NCI-H510A treated with DMSO at 0.1 percent for 48 hours (cell line): Measurements from ENCODE around the gene HSPB1.
"Not testable (repeated sequence)": the region's sequence is repeated elsewhere in the genome, so short reads cannot be mapped to it uniquely, and the experiment has no call there.

Experiments
- DNase-seq: peaks from one replicate; lab custom pipeline; 2025; lab: John Stamatoyannopoulos, UW

Gene HSPB1

DNA sequence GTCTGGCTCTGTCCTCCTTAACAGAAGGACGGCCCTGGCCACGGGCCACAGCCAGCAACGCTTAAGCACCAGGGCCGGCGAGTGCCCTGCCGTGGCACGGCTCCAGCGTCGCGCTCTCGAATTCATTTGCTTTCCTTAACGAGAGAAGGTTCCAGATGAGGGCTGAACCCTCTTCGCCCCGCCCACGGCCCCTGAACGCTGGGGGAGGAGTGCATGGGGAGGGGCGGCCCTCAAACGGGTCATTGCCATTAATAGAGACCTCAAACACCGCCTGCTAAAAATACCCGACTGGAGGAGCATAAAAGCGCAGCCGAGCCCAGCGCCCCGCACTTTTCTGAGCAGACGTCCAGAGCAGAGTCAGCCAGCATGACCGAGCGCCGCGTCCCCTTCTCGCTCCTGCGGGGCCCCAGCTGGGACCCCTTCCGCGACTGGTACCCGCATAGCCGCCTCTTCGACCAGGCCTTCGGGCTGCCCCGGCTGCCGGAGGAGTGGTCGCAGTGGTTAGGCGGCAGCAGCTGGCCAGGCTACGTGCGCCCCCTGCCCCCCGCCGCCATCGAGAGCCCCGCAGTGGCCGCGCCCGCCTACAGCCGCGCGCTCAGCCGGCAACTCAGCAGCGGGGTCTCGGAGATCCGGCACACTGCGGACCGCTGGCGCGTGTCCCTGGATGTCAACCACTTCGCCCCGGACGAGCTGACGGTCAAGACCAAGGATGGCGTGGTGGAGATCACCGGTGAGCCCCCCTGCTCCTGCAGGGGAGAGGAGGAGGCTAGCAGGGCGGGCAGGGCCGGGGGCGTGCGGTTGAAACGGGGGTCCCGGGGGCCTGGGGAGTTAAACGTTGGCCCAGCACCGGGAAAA is at the start of gene HSPB1:
Gene HSPB1 (plus strand): TSS at position 327 of the 855 bp plus-strand sequence. CDS start 40 bp downstream, at position 367.
- peak; percentile 75 for DNase-seq

DNA sequence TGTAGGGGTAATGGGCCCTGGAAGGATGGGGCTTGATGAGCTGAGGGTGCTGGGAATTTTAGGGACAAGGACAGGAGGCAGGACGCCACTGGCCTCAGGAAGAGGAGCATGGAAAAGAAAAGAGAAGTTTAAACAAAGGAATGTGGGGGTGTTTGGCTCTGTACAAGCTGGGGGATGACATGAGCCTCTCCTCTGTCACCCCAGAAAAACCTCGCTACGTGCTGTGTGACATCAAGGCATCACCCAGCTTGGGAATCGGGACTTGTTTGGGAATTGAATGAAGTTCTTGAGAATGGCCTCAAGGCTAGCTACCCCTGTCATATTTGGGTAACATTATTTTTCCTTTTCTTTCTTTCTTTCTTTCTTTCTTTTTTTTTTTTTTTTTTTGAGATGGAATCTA is 47.7 kb upstream of the HSPB1 start:
- no peak for DNase-seq

DNA sequence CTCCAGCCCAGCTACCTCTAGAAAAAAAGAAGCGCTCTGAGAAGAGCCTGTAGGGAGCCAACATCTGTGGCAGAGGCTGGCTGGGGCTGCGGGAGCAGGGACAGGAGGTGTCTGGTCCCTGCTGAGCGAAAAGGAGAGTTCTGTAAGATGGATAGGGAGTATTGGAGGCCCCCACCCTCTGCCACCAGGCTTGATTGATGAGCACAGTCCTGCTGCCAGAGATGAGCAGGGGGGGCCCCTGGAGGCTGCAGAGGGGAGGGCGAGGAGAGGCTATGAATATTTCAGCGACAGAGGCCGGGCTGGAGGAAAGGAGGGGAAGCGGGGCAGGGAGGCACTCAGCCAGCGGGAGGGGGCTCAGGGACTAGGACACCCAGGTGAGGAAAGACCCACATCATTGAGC is 44.5 kb upstream of the HSPB1 start:
- no peak for DNase-seq

DNA sequence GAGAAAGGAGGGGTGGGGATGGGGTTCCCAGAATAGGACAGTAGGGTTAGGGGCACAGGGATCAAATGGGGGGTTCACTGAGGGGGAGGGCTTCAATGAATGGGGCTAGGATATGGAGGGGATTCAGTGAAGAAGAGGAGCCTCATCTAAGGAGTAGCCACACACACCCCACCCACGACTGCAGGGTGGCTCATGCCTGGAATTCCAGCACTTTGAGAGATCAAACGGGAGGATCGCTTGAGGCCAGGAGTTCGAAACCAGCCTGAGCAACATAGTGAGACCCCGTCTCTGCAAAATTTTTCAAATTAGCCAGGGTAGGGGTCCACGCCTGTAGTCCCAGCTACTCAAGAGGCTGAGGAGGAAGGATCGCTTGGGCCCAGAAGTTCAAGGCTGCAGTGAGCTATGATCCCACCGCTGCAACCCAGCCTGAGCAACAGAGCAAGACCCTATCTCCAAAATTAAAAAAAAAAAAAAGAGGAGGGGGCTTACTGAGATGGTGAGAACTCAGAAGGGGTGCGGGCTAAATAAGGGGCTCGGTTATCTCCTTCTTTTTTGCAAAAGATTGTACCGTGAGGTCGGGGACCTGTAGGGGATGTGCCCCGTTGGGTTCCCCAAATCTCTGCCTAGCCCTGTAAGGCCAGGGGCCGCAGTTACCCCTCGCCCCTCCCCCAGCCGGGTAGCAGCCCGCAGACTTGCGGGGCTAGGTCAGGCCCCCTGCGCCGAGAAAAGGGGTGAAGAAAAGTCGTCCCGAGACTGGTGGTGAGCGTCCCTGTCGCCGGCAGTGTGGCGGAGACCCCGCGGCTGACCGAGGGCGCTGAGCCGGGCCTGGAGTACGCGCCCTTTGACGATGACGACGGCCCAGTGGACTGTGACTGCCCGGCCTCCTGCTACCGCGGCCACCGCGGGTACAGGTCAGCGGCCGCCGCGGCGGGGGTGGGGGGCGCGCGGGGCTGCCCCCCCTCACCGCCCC is 43.1 kb upstream of the HSPB1 start:
- no peak for DNase-seq

DNA sequence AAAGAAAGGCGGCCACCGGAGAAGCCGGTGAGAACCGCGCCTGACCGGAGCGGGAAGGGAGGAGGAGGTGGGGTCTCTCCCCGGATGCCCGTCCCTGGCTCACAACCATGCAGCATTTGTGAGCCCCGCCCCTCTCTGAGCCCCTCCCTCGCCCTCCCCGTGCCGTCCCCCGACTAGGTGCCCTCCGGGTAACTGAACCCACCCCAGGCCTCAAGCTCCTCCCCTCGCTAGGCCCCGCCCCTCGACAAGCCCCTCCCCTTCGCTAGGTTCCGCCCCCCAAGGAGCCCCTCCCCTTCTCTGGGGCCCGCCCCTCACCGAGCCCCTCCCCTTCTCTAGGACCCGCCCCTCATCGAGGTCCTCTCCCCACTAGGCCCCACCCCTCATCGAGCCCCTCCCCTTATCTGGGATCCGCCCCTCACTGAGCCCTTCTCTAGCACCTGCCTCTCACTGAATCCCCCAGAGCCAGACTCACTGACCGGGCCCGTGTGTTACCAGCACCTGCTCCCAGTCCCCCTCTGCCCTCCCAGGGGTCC is 42.2 kb upstream of the HSPB1 start:
- no peak for DNase-seq

DNA sequence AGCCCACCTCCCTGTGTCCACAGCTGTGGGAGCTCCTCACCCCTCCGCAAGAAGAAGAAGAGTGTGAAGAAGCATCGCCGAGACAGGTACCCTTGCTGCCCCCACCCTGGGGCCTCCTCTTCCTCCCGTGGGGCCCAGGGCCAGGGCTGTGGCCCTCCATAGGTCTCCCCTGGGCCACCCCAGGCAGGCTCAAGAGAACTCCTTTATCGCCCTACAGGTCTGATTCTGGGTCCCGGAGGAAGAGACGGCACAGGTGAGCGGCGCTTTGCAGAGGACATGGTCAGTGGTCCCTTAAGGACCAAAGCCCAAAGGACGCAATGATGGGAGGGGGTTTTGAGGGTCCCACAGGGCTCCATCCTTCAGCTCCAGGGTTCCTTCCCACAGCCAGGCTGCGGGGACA is 41.1 kb upstream of the HSPB1 start:
- DNase-seq = no peak

DNA sequence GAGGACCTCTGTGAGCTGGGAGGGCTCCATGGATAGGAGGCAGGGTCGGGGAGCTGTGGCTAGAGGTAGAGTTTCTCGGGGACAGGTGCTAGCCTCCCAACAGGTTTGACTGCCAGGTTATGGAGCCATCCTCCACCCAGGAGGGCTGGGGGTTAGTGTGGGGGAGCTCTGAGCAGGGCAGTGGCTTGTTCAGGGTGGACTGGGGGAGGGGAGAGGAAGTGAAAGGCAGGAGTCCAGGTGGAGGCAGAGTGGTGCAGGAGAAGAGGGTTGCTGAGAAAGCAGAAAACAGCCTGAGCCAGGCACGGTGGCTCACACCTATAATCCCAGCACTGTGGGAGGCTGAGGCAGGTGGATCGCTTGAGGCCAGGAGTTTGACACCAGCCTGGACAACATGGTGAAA is 40.5 kb upstream of the HSPB1 start:
- DNase-seq = peak; percentile 37

DNA sequence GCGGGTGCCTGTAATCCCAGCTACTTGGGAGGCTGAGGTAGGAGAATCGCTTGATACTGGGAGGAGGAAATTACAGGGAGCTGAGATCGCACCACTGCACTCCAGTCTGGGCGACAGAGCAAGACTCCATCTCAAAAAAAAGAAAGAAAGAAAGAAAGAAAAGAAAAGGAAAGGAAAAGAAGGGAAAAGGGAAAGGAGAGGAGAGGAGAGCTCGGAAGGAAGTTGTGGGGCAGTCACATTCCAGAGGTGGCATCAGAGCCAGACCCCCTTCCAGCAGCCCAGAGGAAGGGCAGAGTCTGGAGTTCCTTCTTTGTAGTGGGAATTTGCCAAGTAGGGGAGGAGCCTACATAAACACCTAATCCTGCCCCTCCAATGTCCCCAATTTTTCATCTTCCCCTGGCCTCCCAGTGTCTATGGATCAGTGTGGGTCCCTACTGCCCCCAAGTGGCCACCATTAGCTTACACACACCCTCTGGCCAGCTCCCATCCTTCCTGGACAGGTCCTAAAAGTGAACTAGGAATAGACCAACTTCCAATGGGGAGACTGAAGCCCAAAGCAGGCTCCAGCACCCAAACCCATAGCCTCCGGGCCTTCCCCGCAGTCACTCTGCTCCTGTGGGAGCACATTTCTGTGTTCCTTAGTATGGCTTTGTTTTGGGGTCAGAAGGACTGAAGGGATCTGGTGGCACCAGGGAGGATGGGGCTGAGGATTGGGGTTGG is 39.6 kb upstream of the HSPB1 start:
- DNase-seq = peak; percentile 9

DNA sequence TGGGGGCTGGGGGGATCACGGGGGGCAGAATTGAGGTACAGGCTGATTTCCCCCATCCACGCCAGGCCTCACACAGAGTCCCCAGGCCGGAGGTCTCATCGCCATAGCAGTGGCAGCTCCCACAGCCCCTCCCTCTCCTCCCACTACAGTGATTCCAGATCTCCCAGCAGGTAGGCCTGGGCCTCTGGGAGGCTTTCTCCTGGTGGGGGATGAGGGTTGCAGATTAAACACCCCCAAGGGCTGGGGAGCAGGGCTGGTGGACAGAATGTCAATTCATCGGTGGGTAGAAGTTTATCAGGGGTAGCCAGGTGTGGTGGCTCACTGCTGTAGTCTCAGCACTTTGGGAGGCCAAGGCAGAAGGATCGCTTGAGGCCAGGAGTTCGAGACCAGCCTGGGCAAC is 37.2 kb upstream of the HSPB1 start:
- DNase-seq = no peak

DNA sequence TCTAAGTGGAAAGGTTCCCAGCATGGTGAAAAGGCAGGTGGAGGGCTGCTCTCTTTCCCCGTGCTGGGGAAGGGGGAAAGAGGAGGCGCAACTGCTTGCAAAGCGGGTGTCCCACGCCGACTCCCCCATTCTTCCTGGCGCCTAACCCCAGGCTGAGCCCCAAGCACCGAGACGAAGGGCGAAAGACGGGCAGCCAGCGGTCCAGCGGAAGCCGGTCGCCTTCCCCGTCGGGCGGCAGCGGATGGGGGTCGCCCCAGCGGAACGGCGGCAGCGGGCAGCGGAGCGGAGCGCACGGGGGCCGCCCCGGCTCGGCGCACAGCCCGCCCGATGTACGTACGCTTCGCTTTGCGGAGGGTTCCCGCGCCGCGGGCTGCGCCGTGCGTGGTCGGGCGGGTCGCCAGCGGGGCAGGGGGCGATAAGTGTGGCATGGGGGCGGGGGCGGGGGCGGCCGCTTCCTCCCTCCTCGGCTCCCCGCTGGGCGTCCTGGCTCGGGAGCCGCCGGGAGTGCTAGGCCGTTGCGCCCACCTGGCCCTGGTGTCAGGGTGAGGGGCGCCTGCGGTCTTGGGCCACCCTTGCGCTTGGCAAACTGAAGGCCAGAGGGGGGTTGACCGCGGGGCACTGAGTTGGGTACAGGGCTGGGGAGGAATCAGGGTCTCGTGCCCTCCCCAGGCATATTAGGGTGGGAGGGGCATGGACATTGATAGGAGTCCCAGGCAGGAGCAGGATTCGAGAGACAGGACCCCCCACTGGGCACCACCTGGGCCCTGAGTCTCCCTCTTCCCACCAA is 35.2 kb upstream of the HSPB1 start:
- DNase-seq = no peak

DNA sequence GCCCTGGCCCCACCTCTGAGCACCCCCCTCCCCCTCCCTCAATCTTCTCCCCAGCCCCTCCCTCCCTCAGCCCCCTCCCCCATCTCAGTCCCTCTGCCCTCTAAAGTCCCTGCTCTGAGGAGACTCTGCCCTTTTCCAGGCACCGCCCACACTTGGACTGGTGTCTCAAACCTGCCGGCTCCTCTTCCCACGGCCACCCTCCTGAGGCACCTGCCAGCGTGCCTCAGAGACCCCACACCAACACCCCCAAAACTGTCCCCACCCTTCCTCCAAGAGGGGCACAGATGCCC is 34.6 kb upstream of the HSPB1 start:
- DNase-seq = no peak

DNA sequence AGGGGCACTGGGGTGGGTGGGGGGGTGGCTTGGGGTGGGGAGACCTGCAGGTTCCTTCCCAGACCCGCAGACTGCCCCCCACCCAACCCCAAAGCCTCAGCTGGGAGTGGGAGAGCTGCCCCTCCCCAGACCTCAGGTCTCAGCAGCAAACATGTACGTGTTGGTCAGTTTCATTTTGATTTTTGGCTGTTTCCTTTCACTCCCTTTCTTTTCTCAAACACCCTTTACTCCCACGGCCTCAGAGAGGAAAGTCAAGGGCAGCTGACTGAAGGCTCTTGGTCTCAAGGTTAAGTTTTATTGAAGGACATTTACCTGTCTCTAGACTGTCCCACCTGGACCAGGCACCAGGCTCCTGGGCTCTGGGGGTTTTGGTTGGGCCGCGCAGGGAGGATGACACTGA is 34.1 kb upstream of the HSPB1 start:
- DNase-seq = no peak

DNA sequence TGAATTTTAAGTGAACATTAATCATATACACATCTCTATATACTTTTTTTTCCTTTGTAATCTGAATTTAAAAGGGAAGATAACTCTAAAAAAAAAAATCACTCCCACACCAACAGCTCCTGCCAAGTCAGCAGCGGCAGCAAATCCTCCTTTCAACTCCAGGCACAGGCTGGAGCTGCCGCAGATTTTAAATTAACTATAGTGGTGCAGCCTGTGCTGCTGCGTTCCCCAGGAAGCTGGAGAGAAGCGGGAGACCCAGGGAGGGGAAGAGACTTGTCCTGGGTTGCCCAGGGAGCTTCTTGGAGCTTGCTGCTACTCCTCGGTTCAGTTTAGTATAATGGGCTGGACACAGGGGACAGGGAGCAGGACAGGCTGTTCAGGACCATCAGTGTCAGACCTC is 32.6 kb upstream of the HSPB1 start:
- no peak for DNase-seq

DNA sequence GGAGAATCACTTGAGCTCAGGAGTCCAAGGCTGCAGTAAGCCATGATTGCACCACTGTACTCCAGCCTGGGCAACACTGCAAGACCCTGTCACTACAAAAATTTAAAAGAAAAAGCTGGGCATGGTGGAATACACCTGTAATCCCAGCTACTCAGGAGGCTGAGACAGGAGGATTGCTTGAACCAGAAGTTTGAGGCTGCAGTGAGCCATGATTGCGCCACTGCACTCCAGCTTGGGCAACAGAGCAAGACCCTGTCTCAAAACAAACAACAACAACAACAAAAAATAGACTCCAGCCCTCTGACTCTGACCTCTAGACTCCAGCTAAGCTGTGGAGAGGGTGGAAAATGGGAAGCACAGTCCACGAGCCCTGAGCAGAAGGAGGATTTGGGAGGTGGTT is 31.1 kb upstream of the HSPB1 start:
- DNase-seq = not testable (repeated sequence)

DNA sequence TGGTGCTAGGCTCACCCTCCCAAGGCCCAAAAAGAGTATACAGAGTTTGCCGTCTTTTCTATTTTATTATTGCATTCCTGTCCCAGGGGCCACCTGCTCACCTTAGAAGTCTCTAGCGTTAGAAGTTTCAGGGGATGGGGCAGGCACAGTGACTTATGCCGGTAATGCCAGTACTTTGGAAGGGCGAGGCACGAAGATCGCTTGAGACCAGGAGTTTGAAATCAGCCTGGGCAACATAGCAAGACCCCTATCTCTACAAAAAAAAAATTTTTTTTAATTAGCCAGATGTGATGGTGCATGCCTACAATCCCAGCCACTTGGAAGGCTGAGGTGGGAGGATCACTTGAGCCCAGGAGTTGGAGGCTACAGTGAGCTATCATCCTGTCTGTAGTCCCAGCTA is 30.3 kb upstream of the HSPB1 start:
- no peak for DNase-seq

DNA sequence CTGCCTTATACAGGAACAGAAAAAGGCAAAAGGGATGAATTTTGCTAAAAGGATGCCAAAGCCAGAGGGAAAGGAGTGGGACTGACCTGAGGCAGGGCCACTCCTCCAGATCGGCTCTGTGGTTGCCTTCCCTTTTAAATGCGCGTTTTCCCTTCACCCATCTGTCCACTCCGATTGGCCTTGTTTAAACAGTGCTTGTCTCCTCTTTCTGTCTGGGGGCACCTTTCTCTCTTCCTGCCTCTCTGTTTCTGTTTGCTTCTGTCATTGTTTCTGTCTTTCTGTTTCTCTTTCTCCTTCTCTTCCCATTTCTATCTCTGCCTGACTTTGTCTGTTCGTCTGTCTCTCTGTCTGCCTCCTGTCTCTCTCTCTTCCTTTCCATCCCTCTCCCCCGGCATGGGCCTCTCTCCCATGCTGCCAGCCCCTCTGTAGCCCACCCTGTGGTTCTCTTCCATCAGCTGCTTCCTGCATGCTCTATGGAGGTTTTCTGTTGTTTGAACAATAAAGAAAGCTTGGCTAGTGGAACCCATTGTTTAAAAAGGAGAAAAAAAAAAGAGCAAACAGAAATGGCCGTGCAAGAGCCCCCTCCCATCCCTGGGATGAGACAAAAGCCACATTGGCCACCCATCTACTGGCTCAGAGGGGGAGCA is 29.5 kb upstream of the HSPB1 start:
- peak; percentile 12 for DNase-seq

DNA sequence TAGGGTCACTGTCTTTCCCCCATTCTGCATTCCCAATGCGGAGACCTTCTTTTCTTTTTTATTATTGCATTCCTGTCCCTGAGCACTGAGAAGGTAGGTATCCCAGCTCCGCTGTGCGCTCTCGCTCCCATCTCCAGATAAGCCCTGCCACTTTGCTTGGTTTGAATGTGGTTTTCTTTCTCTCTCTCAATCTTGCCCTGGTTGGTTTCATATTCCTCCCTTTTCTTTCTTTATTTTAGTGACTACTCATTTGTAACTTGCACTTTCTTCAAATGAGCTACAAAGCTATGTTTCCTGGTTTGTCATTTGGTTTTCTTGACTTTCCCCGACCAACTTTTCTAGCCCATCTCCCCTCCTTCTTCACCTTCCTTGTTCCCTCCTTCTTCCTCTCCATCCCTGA is 29.0 kb upstream of the HSPB1 start:
- no peak for DNase-seq

DNA sequence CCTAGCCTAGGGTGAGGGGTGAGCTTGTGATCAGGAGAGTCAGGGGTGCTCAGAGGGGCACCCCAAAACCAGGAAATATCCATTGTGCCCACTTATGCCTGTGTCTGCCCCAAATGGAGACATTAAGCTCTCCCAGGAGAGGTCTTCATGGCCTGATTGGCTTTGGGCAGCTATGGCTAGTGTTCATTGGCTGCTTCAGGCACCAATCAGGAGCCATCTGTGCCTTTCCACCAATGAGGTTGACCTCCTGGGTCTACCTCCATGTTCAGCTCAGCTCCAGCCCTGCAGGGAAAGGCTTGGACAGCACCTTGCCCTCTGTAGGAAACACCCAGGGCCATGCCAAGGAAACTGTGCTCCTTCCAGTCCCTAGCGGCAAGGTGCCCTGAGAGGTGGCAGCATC is 23.9 kb upstream of the HSPB1 start:
- no peak for DNase-seq

DNA sequence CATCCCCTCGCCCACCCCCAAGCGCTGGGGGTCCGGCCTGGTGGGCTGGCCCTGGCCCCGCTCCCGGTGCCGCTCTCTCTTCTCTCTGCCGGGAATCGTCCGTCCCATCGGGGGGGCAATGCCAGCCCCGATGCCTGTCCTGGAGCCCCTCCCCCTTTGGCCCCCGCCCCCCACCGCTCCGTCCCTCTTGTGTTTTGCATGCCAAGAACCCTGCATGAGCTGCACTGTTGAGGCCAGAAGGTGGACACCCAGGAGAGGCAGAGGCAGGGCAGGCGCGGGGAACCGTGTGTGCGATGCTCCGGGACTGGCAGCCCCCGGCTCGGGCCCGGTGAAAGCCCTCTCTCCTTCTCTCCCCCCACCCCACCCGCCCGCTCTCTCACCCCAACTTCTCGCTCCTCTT is 22.1 kb upstream of the HSPB1 start:
- DNase-seq = no peak

DNA sequence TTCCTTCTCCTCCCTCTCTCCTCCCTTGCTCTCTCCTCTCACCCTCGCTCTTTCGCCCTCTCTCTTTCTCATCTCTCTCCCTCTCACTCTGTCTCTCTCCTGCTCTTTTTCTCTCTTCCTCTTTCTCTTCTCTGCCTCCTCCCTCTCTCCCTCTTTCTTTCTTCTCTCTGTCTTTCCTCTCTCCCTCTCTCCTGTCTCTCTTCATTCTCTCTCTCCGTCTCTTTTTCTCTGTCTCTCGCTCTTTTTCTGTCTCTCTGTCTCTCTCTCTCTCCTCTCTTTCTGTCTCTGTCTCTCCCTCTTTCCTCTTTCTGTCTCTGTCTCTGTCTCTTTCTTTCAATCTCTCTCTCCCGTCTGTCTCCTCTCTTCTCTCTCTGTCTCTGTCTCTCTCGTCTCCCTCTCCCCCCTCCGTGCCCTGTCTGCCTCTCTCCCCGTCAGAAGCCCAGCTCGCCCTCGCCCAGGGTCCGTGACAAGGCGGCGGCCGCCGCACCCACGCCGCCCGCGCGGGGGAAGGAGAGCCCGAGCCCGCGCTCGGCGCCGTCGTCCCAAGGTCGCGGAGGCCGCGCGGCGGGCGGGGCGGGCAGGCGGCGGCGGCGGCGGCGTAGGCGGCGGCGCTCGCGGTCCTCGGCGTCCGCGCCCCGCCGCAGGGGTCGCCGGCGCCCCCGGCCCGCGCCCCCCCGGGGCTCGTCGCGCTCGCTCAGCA is 21.3 kb upstream of the HSPB1 start:
- DNase-seq = no peak
